ENCODE measurements around the gene ATP2B2.

ATP2B2 gene

GRCh38 chr3:10367506-10367905, 137.9 kb downstream of the ATP2B2 start:
- no peak for DNase-seq (ENCODE audit: low spot score)
- Histone ChIP-seq H3K27ac (no peak overlapping the region), H3K4me3 (no peak overlapping the region)
- TF ChIP-seq CTCF (IDR thresholded peaks at IDR 0.05), result no peak

GRCh38 chr3:10366651-10367101, 138.7 kb downstream of the ATP2B2 start:
- Histone ChIP-seq H3K4me3 (no peak overlapping the region), H3K27ac (no peak overlapping the region)
- no peak for TF ChIP-seq CTCF (IDR thresholded peaks at IDR 0.05)
- no peak for DNase-seq (ENCODE audit: low spot score)

GRCh38 chr3:10365791-10366190, 139.6 kb downstream of the ATP2B2 start:
- Histone ChIP-seq H3K4me3 (no peak overlapping the region), H3K27ac (no peak overlapping the region)
- no peak for TF ChIP-seq CTCF (IDR thresholded peaks at IDR 0.05)
- DNase-seq (ENCODE audit: low spot score), result no peak

- TF ChIP-seq CTCF (IDR thresholded peaks at IDR 0.05), result no peak
- H3K4me3 ChIP-seq, result no peak overlapping the region
- no peak overlapping the region for H3K27ac ChIP-seq
- no peak for DNase-seq (ENCODE audit: low spot score)
Measured at GRCh38 chr3:10365316-10365715, 140.1 kb downstream of the ATP2B2 start.

- no peak overlapping the region for H3K4me3 ChIP-seq
- TF ChIP-seq CTCF (IDR thresholded peaks at IDR 0.05), result no peak
Measured at GRCh38 chr3:10364806-10365205, 140.6 kb downstream of the ATP2B2 start.

GRCh38 chr3:10363935-10364334, 141.5 kb downstream of the ATP2B2 start:
- no peak for TF ChIP-seq CTCF (IDR thresholded peaks at IDR 0.05)
- DNase-seq (ENCODE audit: low spot score), result no peak

More at GRCh38 chr3:10364806-10365205, 140.6 kb downstream of the ATP2B2 start:
- H3K27ac ChIP-seq, result no peak overlapping the region
- no peak for DNase-seq (ENCODE audit: low spot score)

GRCh38 chr3:10361375-10361774, 144.0 kb downstream of the ATP2B2 start:
- Histone ChIP-seq H3K4me3 (no peak overlapping the region), H3K27ac (no peak overlapping the region)
- no peak for TF ChIP-seq CTCF (IDR thresholded peaks at IDR 0.05)
- DNase-seq (ENCODE audit: low spot score), result no peak

More at GRCh38 chr3:10363935-10364334, 141.5 kb downstream of the ATP2B2 start:
- H3K27ac ChIP-seq, result no peak overlapping the region
- no peak overlapping the region for H3K4me3 ChIP-seq

Measured in coronary artery (tissue), 2 donors.